Subcutaneous adipose tissue (tissue), 4 donors: Measurements from ENCODE around the gene RSBN1L. TPM values are rescaled to one million over a fixed set of nuclear protein-coding genes. Genes with fewer than 3 reads are reported as not detected.

ENCODE experiments used
- total RNA-seq, 4 donors: library from RNA; depleted of rRNA; stranded (reverse); fragments of >200 nt; gene quantifications; one replicate each; pipeline ENCODE4 v1.1.0, GENCODE V29; 2016
- TF ChIP-seq, protein P1 (sequence below): fragments of 450-650 bp; IDR thresholded peaks from one replicate; pipeline ENCODE4 v1.5.1; 2016; ENCODE audit warnings: low read depth, mild to moderate bottlenecking, control low read depth, antibody characterized with exemption, moderate library complexity

The RSBN1L gene
- total RNA-seq, 4 donors from 2014 or later: 16.0 to 20.6 (median 18.5) TPM

DNA sequence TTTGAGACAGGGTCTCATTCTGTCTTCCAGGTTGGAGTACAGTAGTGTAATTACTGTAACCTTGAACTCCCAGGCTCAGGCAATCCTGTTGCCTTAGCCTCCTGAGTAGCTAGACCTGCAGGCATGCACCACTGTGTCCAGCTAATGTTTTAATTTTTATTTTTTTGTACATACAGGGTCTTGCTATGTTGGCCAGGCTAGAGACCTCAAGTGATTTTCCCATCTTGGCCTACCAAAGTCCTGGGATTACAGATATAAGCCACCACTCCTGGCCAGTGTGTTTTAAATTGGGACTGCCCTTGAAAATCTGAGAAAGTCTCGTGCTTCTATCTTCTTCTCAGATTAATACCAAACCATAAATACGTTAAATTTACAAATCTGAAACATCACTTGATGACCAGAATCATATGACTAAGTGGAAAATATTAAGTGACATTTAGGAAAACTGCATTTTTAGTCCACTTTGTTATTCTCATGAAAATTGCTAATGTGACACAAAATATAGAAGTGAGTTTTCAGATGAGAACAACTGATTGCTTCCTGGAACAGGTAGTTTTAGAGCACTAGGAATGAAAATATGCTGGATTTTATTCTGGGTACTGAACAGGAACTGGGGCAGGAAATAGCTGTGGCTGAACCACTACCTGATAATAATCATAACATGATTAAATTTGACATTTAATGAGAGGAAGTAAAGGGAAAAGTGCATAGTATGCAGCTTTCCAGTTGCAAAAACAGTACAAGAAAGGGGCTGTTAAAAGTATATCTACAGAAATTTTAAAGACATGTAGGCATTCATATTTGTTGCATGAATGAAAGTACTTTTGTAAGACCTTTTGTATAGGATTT is 106.5 kb downstream of the RSBN1L start:
- TF ChIP-seq, protein P1, sequence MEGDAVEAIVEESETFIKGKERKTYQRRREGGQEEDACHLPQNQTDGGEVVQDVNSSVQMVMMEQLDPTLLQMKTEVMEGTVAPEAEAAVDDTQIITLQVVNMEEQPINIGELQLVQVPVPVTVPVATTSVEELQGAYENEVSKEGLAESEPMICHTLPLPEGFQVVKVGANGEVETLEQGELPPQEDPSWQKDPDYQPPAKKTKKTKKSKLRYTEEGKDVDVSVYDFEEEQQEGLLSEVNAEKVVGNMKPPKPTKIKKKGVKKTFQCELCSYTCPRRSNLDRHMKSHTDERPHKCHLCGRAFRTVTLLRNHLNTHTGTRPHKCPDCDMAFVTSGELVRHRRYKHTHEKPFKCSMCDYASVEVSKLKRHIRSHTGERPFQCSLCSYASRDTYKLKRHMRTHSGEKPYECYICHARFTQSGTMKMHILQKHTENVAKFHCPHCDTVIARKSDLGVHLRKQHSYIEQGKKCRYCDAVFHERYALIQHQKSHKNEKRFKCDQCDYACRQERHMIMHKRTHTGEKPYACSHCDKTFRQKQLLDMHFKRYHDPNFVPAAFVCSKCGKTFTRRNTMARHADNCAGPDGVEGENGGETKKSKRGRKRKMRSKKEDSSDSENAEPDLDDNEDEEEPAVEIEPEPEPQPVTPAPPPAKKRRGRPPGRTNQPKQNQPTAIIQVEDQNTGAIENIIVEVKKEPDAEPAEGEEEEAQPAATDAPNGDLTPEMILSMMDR: no peak

DNA sequence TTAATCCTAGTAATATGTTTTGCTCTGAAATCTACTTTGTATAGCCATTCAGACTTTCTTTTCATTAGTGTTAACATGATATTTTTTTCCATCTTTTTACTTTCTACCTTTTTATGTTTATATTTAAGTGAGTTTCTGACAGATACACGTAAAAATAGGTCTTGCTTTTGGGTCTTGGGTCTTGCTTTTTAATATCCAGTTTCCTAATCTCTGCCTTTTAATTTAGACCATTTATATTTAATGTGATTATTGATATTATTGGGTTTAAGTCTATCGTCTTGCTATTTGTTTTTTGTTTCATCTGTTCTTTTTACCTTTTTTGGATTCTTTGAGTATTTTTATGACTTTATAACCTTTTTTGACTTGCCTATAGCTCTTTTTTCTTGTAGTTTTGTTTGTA is 110.2 kb downstream of the RSBN1L start:
- TF ChIP-seq, protein P1: no peak

DNA sequence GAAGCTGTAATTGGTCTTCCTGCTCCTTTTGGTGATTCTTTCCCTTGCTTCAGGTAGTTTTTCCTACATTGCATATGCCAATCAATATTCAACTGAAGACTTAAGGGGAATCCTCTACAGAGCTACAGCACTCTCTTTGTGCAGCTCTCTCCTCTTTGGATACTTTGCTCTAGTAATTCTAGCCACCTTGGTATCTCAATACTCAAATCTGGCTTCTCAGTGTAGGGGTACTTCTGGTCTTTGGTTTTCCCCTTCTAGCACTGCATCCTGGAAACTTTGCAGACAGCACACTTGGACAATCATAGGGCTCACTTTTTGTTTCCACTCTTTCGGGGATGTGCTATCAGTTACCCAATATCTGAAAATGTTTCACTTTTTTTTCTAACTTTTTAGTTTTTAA is 112.3 kb downstream of the RSBN1L start:
- TF ChIP-seq, protein P1: no peak

DNA sequence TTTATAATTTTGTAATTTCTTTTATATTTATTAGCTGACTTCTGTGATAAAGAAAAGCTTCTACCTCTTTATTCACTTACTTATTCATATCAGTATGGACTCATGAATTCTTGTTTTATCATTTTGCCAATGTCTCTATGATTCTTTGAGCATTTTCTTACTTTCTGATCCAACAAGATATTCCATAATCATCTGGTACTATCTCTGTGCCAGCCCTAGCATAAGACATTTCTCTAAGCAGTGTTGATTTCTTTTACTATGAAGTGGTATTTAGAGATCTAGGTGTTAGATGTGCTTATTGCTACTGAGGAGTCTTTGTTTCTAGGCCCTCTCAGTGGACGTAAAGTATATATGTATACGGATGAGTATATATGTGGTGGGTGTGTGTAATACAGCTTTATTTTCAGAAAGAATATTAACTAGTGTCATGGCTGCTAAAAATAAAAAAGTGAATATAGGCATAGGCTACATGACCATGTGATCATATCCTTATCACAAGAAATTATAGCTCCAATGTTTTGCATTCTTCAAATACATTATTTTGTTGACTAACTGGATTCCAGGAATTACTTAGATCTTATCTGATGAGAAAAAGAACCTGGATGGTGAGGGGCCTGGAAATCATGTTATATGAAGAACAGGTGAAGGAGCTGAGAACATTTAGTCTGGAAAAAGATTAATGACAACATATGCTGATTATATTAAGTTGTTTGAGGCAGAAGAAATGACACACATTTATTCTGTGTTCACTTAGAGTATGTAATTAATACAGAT is 115.4 kb downstream of the RSBN1L start:
- TF ChIP-seq, protein P1: no peak

DNA sequence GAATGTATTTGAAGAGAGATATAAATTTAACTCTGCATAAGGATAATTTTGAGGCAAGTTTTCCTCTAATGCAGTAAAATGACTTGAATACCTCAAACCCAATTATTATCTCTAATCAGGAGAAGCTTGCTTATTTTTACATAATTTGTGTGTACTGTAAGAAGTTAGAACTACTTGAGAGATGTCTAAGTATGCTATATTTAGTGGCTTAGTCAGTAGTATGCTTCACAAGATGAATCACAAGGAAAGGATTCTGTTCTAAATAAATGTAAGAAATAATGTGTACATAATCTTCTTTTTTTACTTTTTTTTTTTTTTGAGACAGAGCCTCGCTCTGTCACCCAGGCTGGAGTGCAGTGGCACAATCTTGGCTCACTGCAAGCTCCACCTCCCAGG is 116.0 kb downstream of the RSBN1L start:
- TF ChIP-seq, protein P1: no peak

DNA sequence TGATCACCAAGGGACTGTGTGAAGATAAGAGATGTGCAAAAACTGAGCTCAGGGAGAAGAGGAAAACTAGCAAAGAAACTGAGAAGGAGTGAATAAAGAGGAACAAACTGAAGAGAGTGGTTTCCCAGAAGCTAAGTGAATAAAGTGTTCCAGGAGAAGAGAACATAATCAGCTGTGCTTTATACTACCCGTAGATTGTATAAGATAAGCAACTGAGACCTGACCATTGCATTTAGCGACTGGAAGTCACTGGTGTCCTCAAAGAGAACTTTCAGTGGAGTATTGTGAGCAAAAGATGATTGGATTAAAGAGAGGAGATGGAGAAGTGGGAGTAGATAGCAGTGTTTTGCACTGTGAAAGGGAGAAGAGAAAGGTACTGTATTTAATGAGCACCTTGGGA is 116.9 kb downstream of the RSBN1L start:
- TF ChIP-seq, protein P1: no peak

DNA sequence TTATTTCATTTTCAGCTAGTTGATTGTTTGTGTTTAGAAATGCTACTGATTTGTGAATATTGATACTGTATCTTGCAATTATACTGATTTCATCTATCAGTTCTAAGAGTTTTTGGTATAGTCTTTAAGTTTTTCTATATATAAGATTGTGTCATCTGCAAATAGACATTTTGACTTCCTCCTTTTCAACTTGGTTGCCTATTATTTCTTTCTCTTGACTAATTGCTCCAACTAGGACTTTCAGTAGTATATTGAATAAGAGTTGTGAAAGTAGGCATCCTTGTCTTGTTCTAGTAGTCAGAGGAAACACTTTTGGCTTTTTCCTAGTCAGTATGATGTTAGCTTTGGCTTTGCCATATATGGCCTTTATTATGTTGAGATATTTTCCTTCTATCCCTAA is 122.8 kb downstream of the RSBN1L start:
- TF ChIP-seq, protein P1: no peak
